ENCODE data around the gene TMEM98.

TMEM98 gene

GRCh38 chr17:32899236-32900013 lies 28.5 kb upstream of the TMEM98 start:
- no peaks in the 10 kb centered on the region for H3K4me1 ChIP-seq (ENCODE audit: control insufficient read depth, insufficient read depth, low read length)
- no peak overlapping the region for H3K4me3 ChIP-seq (ENCODE audit: low read depth, low read length)
- H3K36me3 ChIP-seq (ENCODE audit: control insufficient read depth, insufficient read depth, low read length): no peaks in the 10 kb centered on the region
- peaks cover 5% of the 10 kb centered on the region; the same call in 1 of the 2 replicates for H3K9me3 ChIP-seq (ENCODE audit: control insufficient read depth, insufficient read depth, low read length)
- no peak overlapping the region for H3K9ac ChIP-seq (ENCODE audit: low read depth, low read length)
- no peaks in the 10 kb centered on the region for H3K27me3 ChIP-seq (ENCODE audit: control insufficient read depth, insufficient read depth, low read length)
- no peak overlapping the region for H3K27ac ChIP-seq (ENCODE audit: low read depth, low read length)

DNA sequence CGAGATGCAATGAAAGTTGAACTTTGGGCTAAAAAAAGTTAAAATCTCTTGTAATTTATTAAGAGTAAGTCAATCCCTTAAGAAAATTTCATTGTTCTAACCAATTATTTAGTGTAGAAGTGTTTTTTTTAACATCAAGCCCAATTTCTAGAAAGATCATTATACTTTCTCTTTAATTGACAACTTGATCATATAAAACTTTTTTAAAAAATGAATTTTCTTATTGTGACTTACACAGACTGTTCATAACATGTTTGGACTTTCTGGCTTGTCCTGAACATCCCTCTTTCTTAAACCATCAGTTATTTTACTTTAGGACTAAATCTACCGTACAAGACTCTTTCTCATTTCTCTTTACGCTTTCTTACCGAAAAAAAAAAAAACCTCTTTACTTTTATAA lies 26.2 kb upstream of the TMEM98 start:
- Histone ChIP-seq H3K9me3 (ENCODE audit: control insufficient read depth, insufficient read depth, low read length) (peaks cover 5% of the 10 kb centered on the region; the same call in 1 of the 2 replicates), H3K36me3 (ENCODE audit: control insufficient read depth, insufficient read depth, low read length) (no peaks in the 10 kb centered on the region), H3K27me3 (ENCODE audit: control insufficient read depth, insufficient read depth, low read length) (no peaks in the 10 kb centered on the region), H3K4me3 (ENCODE audit: low read depth, low read length) (no peak overlapping the region), H3K9ac (ENCODE audit: low read depth, low read length) (no peak overlapping the region), H3K27ac (ENCODE audit: low read depth, low read length) (no peak overlapping the region), H3K4me1 (ENCODE audit: control insufficient read depth, insufficient read depth, low read length) (no peaks in the 10 kb centered on the region)

- Histone ChIP-seq H3K4me1 (ENCODE audit: control insufficient read depth, insufficient read depth, low read length) (no peaks in the 10 kb centered on the region), H3K27me3 (ENCODE audit: control insufficient read depth, insufficient read depth, low read length) (no peaks in the 10 kb centered on the region), H3K9ac (ENCODE audit: low read depth, low read length) (no peak overlapping the region), H3K9me3 (ENCODE audit: control insufficient read depth, insufficient read depth, low read length) (peaks cover 5% of the 10 kb centered on the region; the same call in 1 of the 2 replicates), H3K27ac (ENCODE audit: low read depth, low read length) (no peak overlapping the region), H3K36me3 (ENCODE audit: control insufficient read depth, insufficient read depth, low read length) (no peaks in the 10 kb centered on the region), H3K4me3 (ENCODE audit: low read depth, low read length) (no peak overlapping the region)
Measured at GRCh38 chr17:32903774-32904673, 23.9 kb upstream of the TMEM98 start.

DNA sequence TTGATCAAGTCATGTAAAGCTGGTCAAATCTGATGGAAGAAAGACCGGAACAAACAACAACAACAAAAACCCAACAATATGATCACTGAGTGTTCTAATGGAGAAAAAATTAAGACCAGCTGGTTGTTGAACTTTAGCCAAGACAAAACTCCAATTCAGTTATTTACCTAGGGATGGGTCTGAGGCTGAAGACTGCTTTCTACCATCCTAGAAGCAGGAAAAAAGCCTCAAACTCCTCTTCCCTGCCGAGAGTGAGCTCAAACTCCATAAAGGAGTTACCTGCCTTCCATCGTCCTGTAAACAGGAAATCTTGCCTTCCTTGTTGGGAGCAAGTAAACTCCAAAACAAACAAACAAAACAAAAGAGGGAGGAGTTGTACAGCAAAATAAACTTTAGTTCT lies 23.1 kb upstream of the TMEM98 start:
- peaks cover 5% of the 10 kb centered on the region; the same call in 1 of the 2 replicates for H3K9me3 ChIP-seq (ENCODE audit: control insufficient read depth, insufficient read depth, low read length)
- H3K4me3 ChIP-seq (ENCODE audit: low read depth, low read length): no peak overlapping the region
- H3K36me3 ChIP-seq (ENCODE audit: control insufficient read depth, insufficient read depth, low read length): no peaks in the 10 kb centered on the region
- 0 out of 2 replicates have a peak, but pooled peaks cover 2% of the 10 kb centered on the region for H3K4me1 ChIP-seq (ENCODE audit: control insufficient read depth, insufficient read depth, low read length)
- no peak overlapping the region for H3K27ac ChIP-seq (ENCODE audit: low read depth, low read length)
- no peaks in the 10 kb centered on the region for H3K27me3 ChIP-seq (ENCODE audit: control insufficient read depth, insufficient read depth, low read length)
- H3K9ac ChIP-seq (ENCODE audit: low read depth, low read length): no peak overlapping the region

DNA sequence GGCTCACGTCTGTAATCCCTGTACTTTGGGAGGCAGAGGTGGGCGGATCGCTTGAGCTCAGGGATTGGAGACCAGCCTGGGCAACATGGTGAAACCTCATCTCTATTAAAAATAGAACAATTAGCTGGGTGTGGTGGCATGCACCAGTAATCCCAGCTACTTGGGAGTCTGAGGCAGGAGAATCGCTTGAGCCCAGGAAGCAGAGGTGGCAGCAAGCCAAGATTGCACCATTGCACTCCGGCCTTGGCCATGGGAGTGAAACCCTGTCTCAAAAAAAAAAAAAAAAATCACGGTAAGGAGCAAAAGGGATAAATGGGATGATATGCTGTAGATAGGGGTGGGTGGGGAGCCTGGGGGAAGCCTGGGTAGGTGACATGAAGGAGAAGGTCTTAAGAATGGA lies 20.4 kb upstream of the TMEM98 start:
- no peaks in the 10 kb centered on the region for H3K36me3 ChIP-seq (ENCODE audit: control insufficient read depth, insufficient read depth, low read length)
- 0 out of 2 replicates have a peak, but pooled peaks cover 7% of the 10 kb centered on the region for H3K4me1 ChIP-seq (ENCODE audit: control insufficient read depth, insufficient read depth, low read length)
- H3K9me3 ChIP-seq (ENCODE audit: control insufficient read depth, insufficient read depth, low read length): no peaks in the 10 kb centered on the region
- no peak overlapping the region for H3K4me3 ChIP-seq (ENCODE audit: low read depth, low read length)
- H3K9ac ChIP-seq (ENCODE audit: low read depth, low read length): no peak overlapping the region
- H3K27ac ChIP-seq (ENCODE audit: low read depth, low read length): no peak overlapping the region
- H3K27me3 ChIP-seq (ENCODE audit: control insufficient read depth, insufficient read depth, low read length): no peaks in the 10 kb centered on the region

DNA sequence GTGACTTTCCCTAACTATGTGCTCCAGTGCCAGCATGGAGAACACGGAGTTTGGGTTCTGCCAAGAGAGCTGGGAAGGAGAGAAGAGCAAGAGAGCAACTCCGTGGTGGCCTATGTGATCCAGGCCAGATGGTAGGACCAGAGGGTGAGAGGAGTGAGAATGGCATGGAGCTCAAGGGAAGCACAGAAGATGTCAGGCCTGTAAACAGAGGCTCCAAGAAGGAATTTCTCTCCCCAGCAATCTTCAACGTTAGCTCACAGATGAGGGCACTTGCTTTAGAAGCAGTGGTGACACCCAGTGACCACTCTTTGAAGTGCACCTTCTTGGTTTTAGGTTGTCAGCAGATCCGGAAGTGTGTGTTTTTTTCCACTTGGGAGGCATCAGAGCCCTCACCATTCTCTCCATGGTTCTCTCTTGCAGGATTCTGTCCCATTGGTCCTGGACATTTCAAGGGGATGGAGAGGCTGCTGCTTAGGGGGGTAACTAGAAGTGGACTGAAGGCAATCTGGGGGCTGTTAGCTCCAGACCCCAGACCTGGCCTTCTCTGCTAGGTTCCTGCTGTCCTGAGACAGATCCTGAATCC lies 18.1 kb upstream of the TMEM98 start:
- H3K9ac ChIP-seq (ENCODE audit: low read depth, low read length): no peak overlapping the region

GRCh38 chr17:32910769-32911168 lies 17.2 kb upstream of the TMEM98 start:
- no peaks in the 10 kb centered on the region for H3K27me3 ChIP-seq (ENCODE audit: control insufficient read depth, insufficient read depth, low read length)
- no peak overlapping the region for H3K27ac ChIP-seq (ENCODE audit: low read depth, low read length)
- no peaks in the 10 kb centered on the region for H3K36me3 ChIP-seq (ENCODE audit: control insufficient read depth, insufficient read depth, low read length)
- H3K9me3 ChIP-seq (ENCODE audit: control insufficient read depth, insufficient read depth, low read length): no peaks in the 10 kb centered on the region
- no peak overlapping the region for H3K9ac ChIP-seq (ENCODE audit: low read depth, low read length)
- 0 out of 2 replicates have a peak, but pooled peaks cover 7% of the 10 kb centered on the region for H3K4me1 ChIP-seq (ENCODE audit: control insufficient read depth, insufficient read depth, low read length)
- H3K4me3 ChIP-seq (ENCODE audit: low read depth, low read length): no peak overlapping the region

More for the DNA sequence above, 18.1 kb upstream of the TMEM98 start:
- no peaks in the 10 kb centered on the region for H3K36me3 ChIP-seq (ENCODE audit: control insufficient read depth, insufficient read depth, low read length)
- H3K27ac ChIP-seq (ENCODE audit: low read depth, low read length): no peak overlapping the region
- H3K9me3 ChIP-seq (ENCODE audit: control insufficient read depth, insufficient read depth, low read length): no peaks in the 10 kb centered on the region
- H3K4me1 ChIP-seq (ENCODE audit: control insufficient read depth, insufficient read depth, low read length): 0 out of 2 replicates have a peak, but pooled peaks cover 7% of the 10 kb centered on the region
- H3K27me3 ChIP-seq (ENCODE audit: control insufficient read depth, insufficient read depth, low read length): no peaks in the 10 kb centered on the region
- H3K4me3 ChIP-seq (ENCODE audit: low read depth, low read length): no peak overlapping the region

- H3K27ac ChIP-seq (ENCODE audit: low read depth, low read length): no peak overlapping the region
Measured at GRCh38 chr17:32912218-32912897, 15.6 kb upstream of the TMEM98 start.

GRCh38 chr17:32913593-32913992 lies 14.4 kb upstream of the TMEM98 start:
- H3K9me3 ChIP-seq (ENCODE audit: control insufficient read depth, insufficient read depth, low read length): no peaks in the 10 kb centered on the region
- H3K4me3 ChIP-seq (ENCODE audit: low read depth, low read length): no peak overlapping the region
- H3K4me1 ChIP-seq (ENCODE audit: control insufficient read depth, insufficient read depth, low read length): peaks cover 20% of the 10 kb centered on the region
- no peak overlapping the region for H3K27ac ChIP-seq (ENCODE audit: low read depth, low read length)
- no peaks in the 10 kb centered on the region for H3K36me3 ChIP-seq (ENCODE audit: control insufficient read depth, insufficient read depth, low read length)
- H3K27me3 ChIP-seq (ENCODE audit: control insufficient read depth, insufficient read depth, low read length): no peaks in the 10 kb centered on the region
- no peak overlapping the region for H3K9ac ChIP-seq (ENCODE audit: low read depth, low read length)

More at GRCh38 chr17:32912218-32912897, 15.6 kb upstream of the TMEM98 start:
- no peaks in the 10 kb centered on the region for H3K9me3 ChIP-seq (ENCODE audit: control insufficient read depth, insufficient read depth, low read length)
- no peak overlapping the region for H3K4me3 ChIP-seq (ENCODE audit: low read depth, low read length)
- peaks cover 9% of the 10 kb centered on the region; the same call in 1 of the 2 replicates for H3K4me1 ChIP-seq (ENCODE audit: control insufficient read depth, insufficient read depth, low read length)
- H3K27me3 ChIP-seq (ENCODE audit: control insufficient read depth, insufficient read depth, low read length): no peaks in the 10 kb centered on the region
- no peak overlapping the region for H3K9ac ChIP-seq (ENCODE audit: low read depth, low read length)
- H3K36me3 ChIP-seq (ENCODE audit: control insufficient read depth, insufficient read depth, low read length): no peaks in the 10 kb centered on the region

GRCh38 chr17:32914181-32914580 lies 13.8 kb upstream of the TMEM98 start:
- Histone ChIP-seq H3K9me3 (ENCODE audit: control insufficient read depth, insufficient read depth, low read length) (no peaks in the 10 kb centered on the region), H3K27ac (ENCODE audit: low read depth, low read length) (no peak overlapping the region), H3K4me1 (ENCODE audit: control insufficient read depth, insufficient read depth, low read length) (peaks cover 20% of the 10 kb centered on the region), H3K36me3 (ENCODE audit: control insufficient read depth, insufficient read depth, low read length) (no peaks in the 10 kb centered on the region), H3K4me3 (ENCODE audit: low read depth, low read length) (no peak overlapping the region), H3K9ac (ENCODE audit: low read depth, low read length) (no peak overlapping the region), H3K27me3 (ENCODE audit: control insufficient read depth, insufficient read depth, low read length) (no peaks in the 10 kb centered on the region)

Measured in HUES48 (cell line).